ENCODE measurements around the gene UBE3B.

Gene UBE3B

DNA sequence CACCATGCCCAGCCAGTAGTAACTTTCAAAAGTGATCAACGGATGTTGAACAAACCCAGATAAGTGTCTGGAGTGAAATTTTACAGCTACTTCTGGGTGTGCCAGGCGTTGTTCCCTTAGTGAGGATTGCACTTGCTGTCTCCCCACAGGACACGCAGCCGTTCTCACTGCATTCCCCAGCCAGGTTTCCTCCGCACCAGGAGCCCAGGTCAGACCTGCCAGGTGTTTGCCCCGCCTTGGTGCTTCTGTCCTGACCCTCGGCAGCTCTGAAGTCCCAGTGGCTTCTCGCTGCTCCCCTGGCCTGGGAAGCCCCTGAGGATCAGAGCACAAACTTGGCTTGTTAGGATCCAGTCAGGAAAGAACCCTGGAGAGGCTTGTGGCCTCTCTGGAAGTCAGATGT is 59.7 kb downstream of the UBE3B start:
- TF ChIP-seq, protein P1, sequence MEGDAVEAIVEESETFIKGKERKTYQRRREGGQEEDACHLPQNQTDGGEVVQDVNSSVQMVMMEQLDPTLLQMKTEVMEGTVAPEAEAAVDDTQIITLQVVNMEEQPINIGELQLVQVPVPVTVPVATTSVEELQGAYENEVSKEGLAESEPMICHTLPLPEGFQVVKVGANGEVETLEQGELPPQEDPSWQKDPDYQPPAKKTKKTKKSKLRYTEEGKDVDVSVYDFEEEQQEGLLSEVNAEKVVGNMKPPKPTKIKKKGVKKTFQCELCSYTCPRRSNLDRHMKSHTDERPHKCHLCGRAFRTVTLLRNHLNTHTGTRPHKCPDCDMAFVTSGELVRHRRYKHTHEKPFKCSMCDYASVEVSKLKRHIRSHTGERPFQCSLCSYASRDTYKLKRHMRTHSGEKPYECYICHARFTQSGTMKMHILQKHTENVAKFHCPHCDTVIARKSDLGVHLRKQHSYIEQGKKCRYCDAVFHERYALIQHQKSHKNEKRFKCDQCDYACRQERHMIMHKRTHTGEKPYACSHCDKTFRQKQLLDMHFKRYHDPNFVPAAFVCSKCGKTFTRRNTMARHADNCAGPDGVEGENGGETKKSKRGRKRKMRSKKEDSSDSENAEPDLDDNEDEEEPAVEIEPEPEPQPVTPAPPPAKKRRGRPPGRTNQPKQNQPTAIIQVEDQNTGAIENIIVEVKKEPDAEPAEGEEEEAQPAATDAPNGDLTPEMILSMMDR (IDR thresholded peaks at IDR 0.05; ENCODE audit: low read depth, low read length), result no peak
- TF ChIP-seq, protein P2, sequence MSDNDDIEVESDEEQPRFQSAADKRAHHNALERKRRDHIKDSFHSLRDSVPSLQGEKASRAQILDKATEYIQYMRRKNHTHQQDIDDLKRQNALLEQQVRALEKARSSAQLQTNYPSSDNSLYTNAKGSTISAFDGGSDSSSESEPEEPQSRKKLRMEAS (IDR thresholded peaks at IDR 0.05; ENCODE audit: low read depth, low read length), result no peak
- TF ChIP-seq POLR2A (IDR thresholded peaks at IDR 0.05; ENCODE audit: extremely low read depth, insufficient read length) (no peak), MYC (IDR thresholded peaks at IDR 0.05; ENCODE audit: low read depth, low read length) (no peak)
- H3K4me3 ChIP-seq (ENCODE audit: low read depth, low read length), result no peak overlapping the region
- DNase-seq (ENCODE audit: low read depth), result no peak

DNA sequence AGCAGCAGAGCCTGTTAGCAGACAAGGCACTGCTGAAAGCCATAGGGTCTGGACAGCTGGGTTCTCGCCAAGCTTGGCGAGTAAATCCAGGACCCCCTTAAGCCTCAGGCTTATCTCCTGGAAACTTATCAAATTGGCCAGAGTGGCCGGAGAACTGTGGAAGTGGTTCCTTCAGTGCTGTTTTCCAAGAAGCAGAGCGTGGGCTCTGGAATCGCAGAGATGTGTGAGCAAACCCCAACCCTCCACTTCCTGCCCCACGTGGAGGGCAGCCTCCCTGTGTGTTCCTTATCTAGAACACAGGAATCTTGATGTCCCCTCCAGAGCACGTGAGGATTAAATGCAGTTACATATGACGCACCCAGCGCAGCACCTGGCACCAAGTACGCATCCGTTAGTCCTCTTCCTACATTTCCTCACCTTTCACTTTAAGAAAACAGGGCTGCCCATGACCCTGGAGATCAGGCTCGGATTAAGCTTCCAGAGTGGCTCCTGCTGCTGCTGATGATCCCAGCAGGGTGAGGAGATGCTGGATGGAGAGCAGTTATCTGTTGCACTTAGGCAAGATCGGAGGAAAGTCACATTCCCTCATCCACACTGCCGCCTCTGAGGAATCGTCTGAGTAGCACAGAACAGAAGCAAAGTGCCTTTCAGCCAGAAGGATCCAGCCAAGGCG is 60.9 kb downstream of the UBE3B start:
- H3K4me3 ChIP-seq (ENCODE audit: low read depth, low read length), result no peak overlapping the region
- no peak for DNase-seq (ENCODE audit: low read depth)
- TF ChIP-seq, protein P1 (IDR thresholded peaks at IDR 0.05; ENCODE audit: low read depth, low read length), result no peak
- TF ChIP-seq MYC (IDR thresholded peaks at IDR 0.05; ENCODE audit: low read depth, low read length) (no peak), POLR2A (IDR thresholded peaks at IDR 0.05; ENCODE audit: extremely low read depth, insufficient read length) (no peak)
- TF ChIP-seq, protein P2 (IDR thresholded peaks at IDR 0.05; ENCODE audit: low read depth, low read length), result no peak

DNA sequence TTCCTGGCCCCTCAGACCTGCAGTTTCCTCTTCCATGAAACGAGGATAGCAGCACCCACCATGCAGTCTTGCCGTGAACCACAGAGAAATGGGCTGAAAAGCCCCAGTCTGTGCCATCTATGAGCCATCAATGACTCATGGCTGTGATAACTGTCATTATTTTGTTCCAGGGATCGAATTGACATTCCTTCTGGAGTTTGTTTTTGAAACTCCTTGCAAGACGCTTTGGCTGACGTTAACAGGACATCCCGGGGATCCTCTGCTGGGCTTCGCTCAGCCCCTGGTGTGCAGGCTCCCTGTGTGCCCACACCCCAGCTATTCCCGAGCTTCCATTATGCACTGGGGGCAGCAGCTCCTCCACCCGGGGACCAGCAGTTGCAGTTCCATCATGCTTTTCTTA is 62.1 kb downstream of the UBE3B start:
- no peak for TF ChIP-seq POLR2A (IDR thresholded peaks at IDR 0.05; ENCODE audit: extremely low read depth, insufficient read length)
- no peak for TF ChIP-seq MYC (IDR thresholded peaks at IDR 0.05; ENCODE audit: low read depth, low read length)
- TF ChIP-seq, protein P1 (IDR thresholded peaks at IDR 0.05; ENCODE audit: low read depth, low read length), result no peak
- TF ChIP-seq, protein P2 (IDR thresholded peaks at IDR 0.05; ENCODE audit: low read depth, low read length), result no peak
- DNase-seq (ENCODE audit: low read depth), result no peak
- no peak overlapping the region for H3K4me3 ChIP-seq (ENCODE audit: low read depth, low read length)

DNA sequence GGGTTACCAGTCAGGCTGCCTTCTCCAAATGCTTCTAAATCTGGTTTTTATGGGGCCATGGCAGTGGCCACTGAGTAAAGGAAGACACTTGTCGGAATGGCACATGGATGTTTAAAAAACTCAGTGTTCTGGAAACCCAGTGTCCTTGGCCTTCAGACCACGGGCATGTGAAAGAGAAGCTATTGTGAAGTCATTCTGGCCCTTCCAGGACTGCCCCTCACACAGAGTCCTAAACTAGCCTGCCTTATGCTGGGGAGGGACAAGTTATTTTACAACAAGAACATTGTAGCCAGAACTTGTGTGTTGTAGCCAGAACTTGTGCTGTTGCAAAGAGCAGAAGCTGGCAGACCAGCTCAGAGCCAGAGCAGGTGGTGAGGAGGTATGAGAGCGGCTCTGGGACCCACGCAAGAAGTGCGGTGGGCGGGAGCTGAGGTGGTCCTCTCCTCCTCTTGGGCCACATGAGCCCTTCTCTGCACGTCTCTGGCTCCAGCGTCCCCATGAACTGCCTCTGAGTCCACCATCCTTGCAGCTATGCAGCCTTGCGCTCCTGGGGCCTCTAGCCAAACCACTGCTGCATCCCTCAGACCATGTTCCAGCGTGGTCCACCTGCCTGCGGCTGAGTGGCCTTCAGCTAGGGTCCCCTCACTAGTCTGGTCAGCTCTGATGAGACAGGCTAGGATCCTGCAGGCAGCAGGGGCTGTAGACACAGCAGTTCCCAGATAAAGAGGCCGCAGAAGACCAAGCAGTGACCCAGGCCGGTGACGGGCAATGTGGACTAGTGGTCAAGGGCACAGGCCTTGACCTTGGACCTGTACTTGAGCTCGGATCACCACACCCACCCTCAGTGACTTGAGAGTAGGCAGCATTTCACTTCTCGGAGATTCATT is 63.3 kb downstream of the UBE3B start:
- no peak overlapping the region for H3K4me3 ChIP-seq (ENCODE audit: low read depth, low read length)
- TF ChIP-seq POLR2A (IDR thresholded peaks at IDR 0.05; ENCODE audit: extremely low read depth, insufficient read length), result no peak
- TF ChIP-seq MYC (IDR thresholded peaks at IDR 0.05; ENCODE audit: low read depth, low read length), result no peak
- TF ChIP-seq, protein P1 (IDR thresholded peaks at IDR 0.05; ENCODE audit: low read depth, low read length), result no peak
- TF ChIP-seq, protein P2 (IDR thresholded peaks at IDR 0.05; ENCODE audit: low read depth, low read length), result no peak
- no peak for DNase-seq (ENCODE audit: low read depth)

DNA sequence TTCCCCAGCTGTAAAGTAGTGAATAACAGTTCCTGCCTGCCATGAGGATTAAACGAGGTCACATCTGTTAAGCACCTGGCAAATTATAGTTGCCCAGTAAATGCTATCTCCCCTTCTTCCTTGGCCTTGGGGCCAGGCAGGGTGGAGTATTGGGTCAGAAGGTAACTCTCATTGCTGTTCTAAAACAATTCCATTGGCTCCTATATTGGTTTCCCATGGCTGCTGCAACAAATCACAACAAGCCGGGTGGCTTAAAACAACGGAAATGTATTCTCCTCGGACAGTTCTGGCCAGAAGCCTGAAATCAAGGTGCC is 63.9 kb downstream of the UBE3B start:
- H3K4me3 ChIP-seq (ENCODE audit: low read depth, low read length), result no peak overlapping the region
- TF ChIP-seq, protein P1 (IDR thresholded peaks at IDR 0.05; ENCODE audit: low read depth, low read length), result no peak
- TF ChIP-seq POLR2A (IDR thresholded peaks at IDR 0.05; ENCODE audit: extremely low read depth, insufficient read length), result no peak
- no peak for TF ChIP-seq MYC (IDR thresholded peaks at IDR 0.05; ENCODE audit: low read depth, low read length)
- TF ChIP-seq, protein P2 (IDR thresholded peaks at IDR 0.05; ENCODE audit: low read depth, low read length), result no peak
- no peak for DNase-seq (ENCODE audit: low read depth)

Data from NB4 (cell line).